Thyroid gland (tissue), 4 donors: Measurements from ENCODE around the gene MAPT.

ENCODE experiments used
- CTCF ChIP-seq, 6 experiments: fragments of 200-600 bp in 3 of 6; fragments of 450-650 bp in 3 of 6; sonication (generic) in 3 of 6; IDR thresholded peaks; one replicate each; pipeline ENCODE4 v1.5.1; 2016 to 2019; ENCODE audit warnings: antibody characterized with exemption in 6 of 6, mild to moderate bottlenecking in 2 of 6, inconsistent platforms in 1 of 6, moderate library complexity in 1 of 6
- POLR2A ChIP-seq, 2 donors: fragments of 450-650 bp; IDR thresholded peaks; one replicate each; pipeline ENCODE4 v1.6.1; 2017; ENCODE audit warnings: antibody characterized with exemption in 2 of 2, mild to moderate bottlenecking in 2 of 2, moderate library complexity in 1 of 2

DNA sequence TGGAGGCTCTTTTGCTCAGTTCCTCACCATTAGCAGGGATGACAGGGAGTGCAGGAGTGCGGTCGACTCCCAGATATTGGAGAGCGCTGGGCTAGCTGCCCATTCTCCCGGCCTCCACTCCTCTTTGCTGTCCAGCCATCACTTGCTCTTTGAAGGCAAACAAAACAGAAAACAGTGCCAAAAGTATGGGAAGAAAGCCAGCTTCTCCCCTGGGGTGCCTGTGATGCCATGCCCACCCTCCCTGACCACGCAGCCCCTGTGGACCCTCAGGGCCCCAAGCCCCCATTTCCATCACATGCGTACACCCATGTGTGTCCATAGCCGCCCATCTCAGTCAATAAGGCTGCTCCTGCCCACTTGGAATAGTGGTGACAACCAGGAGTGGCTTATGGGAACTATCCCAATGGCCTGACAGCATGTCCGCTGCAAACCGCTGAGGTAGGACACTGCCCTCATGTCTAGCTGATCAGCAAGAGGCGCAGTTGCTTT, 30.0 kb downstream of the MAPT start:
- TF ChIP-seq CTCF (IDR thresholded peaks at IDR 0.05) (no peak), POLR2A (IDR thresholded peaks at IDR 0.05) (no peak)
